Lower leg skin (tissue), 3 donors: ENCODE data around the gene TEX101.

Experiments used
- CTCF ChIP-seq, 3 donors: fragments of 450-650 bp; IDR thresholded peaks; one replicate each; pipeline ENCODE4 v1.5.1; 2016; ENCODE audit warnings: antibody characterized with exemption in 3 of 3, mild to moderate bottlenecking in 3 of 3, moderate library complexity in 2 of 3
- POLR2A ChIP-seq, 2 donors: fragments of 450-650 bp; IDR thresholded peaks; one replicate each; pipeline ENCODE4 v1.6.1; 2016 to 2017; ENCODE audit warnings: antibody characterized with exemption in 2 of 2, mild to moderate bottlenecking in 1 of 2, moderate library complexity in 1 of 2

GRCh38 chr19:43465468-43466120, 50.9 kb downstream of the TEX101 start, which contains the start of gene LYPD3:
- TF ChIP-seq CTCF (IDR thresholded peaks at IDR 0.05), result no peak
- no peak for TF ChIP-seq POLR2A (IDR thresholded peaks at IDR 0.05)
